Neural progenitor cell (in vitro differentiated cells): ENCODE results near the gene KLHL29. TPM values are rescaled to one million over a fixed set of nuclear protein-coding genes. Genes with fewer than 3 reads are reported as not detected.

Experiments used
- DNase-seq: peaks from one replicate; pipeline ENCODE4 v3.0.0-alpha.2; 2016; ENCODE audit warnings: low spot score
- H2AFZ ChIP-seq: fragments of 200-600 bp; sonication (generic); replicated peaks from 2 replicates; pipeline ENCODE4 v1.6.1; 2016; ENCODE audit warnings: antibody characterized with exemption
- H3F3A ChIP-seq: fragments of 200-600 bp; sonication (generic); 2 replicates; pipeline ENCODE4 v1.6.1; 2016; ENCODE audit warnings: antibody characterized with exemption, low read depth
- H3K27ac ChIP-seq: fragments of 200-600 bp; sonication (generic); 2 replicates; pipeline ENCODE4 v1.5.1; 2016; ENCODE audit warnings: mild to moderate bottlenecking
- H3K27me3 ChIP-seq: fragments of 200-600 bp; sonication (generic); 2 replicates; pipeline ENCODE4 v1.6.1; 2016; ENCODE audit warnings: mild to moderate bottlenecking, moderate library complexity
- H3K36me3 ChIP-seq: fragments of 200-600 bp; sonication (generic); 2 replicates; pipeline ENCODE4 v1.5.1; 2016
- H3K4me1 ChIP-seq: fragments of 200-600 bp; sonication (generic); 2 replicates; pipeline ENCODE4 v1.6.1; 2016; ENCODE audit warnings: mixed run types
- H3K4me2 ChIP-seq: fragments of 200-600 bp; sonication (generic); 2 replicates; pipeline ENCODE4 v1.6.1; 2016
- H3K4me3 ChIP-seq: fragments of 200-600 bp; sonication (generic); 2 replicates; pipeline ENCODE4 v1.5.1; 2016
- H3K79me2 ChIP-seq: fragments of 200-600 bp; sonication (generic); 2 replicates; pipeline ENCODE4 v1.6.1; 2016; ENCODE audit warnings: low read depth
- H3K9ac ChIP-seq: fragments of 200-600 bp; sonication (generic); 2 replicates; pipeline ENCODE4 v1.6.1; 2016
- H3K9me3 ChIP-seq: fragments of 200-600 bp; sonication (generic); 2 replicates; pipeline ENCODE4 v1.5.1; 2016; ENCODE audit warnings: low read depth
- H4K20me1 ChIP-seq: fragments of 200-600 bp; sonication (generic); 2 replicates; pipeline ENCODE4 v1.6.1; 2016; ENCODE audit warnings: low read depth
- H3K27ac Mint-ChIP-seq: 3 replicates; pipeline ENCODE4 v1.8.0; 2021; ENCODE audit warnings: mixed read lengths
- H3K27me3 Mint-ChIP-seq: 2 replicates; pipeline ENCODE4 v1.8.0; 2022; ENCODE audit warnings: low read depth, mild to moderate bottlenecking, inconsistent platforms, moderate library complexity, mixed read lengths; ENCODE audit not compliant: insufficient read depth
- H3K36me3 Mint-ChIP-seq: 3 replicates; pipeline ENCODE4 v1.8.0; 2021; ENCODE audit warnings: mixed read lengths
- H3K4me1 Mint-ChIP-seq: 3 replicates; pipeline ENCODE4 v1.8.0; 2021; ENCODE audit warnings: mixed read lengths
- H3K4me3 Mint-ChIP-seq: 3 replicates; pipeline ENCODE4 v1.8.0; 2021; ENCODE audit warnings: mild to moderate bottlenecking, moderate library complexity, mixed read lengths
- H3K9me3 Mint-ChIP-seq: 3 replicates; pipeline ENCODE4 v1.8.0; 2020; ENCODE audit warnings: mixed read lengths
- EZH2 ChIP-seq: fragments of 200-600 bp; sonication (generic); IDR thresholded peaks from 2 replicates; pipeline ENCODE4 v1.6.1; 2017; ENCODE audit warnings: antibody characterized with exemption, mild to moderate bottlenecking, moderate library complexity
- EZH2phosphoT487 ChIP-seq: fragments of 200-600 bp; sonication (generic); IDR thresholded peaks from 2 replicates; pipeline ENCODE4 v1.6.1; 2017; ENCODE audit warnings: antibody characterized with exemption
- total RNA-seq: library from RNA; depleted of rRNA; stranded (reverse); fragments of >200 nt; gene quantifications from 2 replicates; pipeline ENCODE4 v1.2.3, GENCODE V29; 2015; ENCODE audit warnings: low replicate concordance
- TF ChIP-seq, protein P1 (sequence below): fragments of 200-600 bp; sonication (generic); IDR thresholded peaks from 2 replicates; pipeline ENCODE4 v1.5.1; 2017; ENCODE audit warnings: antibody characterized with exemption, mild to moderate bottlenecking

Gene KLHL29
- total RNA-seq, 1 donor from 2014 or later = 1.6 TPM

DNA sequence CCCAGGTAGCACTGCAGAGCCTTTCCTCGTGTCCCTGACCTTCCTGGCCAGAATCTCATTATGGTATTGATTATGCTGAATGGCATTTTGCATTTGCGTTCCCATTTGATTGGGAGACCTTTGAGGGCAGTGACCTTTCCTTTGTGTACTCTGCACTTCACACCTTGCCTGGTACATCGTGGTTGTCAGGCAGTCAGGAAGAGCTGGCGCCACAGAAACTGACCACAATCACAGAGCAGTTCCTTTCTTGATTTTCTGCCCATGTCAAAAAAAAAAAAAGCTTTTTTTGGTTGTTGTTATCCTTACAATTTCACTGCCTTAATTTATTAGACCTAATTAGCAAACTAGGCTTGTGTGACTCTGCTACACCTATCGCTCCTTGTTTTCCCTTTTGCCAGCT is 8.9 kb upstream of the KLHL29 start:
- Histone ChIP-seq H3K4me1 (no peaks in the 10 kb centered on the region), H3F3A (no peaks in the 10 kb centered on the region), H3K4me2 (no peak overlapping the region), H3K9ac (no peak overlapping the region), H2AFZ (no peak overlapping the region), H3K36me3 (no peaks in the 10 kb centered on the region), H3K27ac (no peak overlapping the region), H3K79me2 (no peaks in the 10 kb centered on the region), H3K27me3 (no peaks in the 10 kb centered on the region), H4K20me1 (no peaks in the 10 kb centered on the region), H3K9me3 (no peaks in the 10 kb centered on the region), H3K4me3 (no peak overlapping the region)
- no peaks in the 10 kb centered on the region for H3K9me3 Mint-ChIP-seq
- H3K27ac Mint-ChIP-seq = no peak overlapping the region
- peaks cover 15% of the 10 kb centered on the region for H3K4me1 Mint-ChIP-seq
- H3K27me3 Mint-ChIP-seq = peaks cover 4% of the 10 kb centered on the region
- no peaks in the 10 kb centered on the region for H3K36me3 Mint-ChIP-seq
- H3K4me3 Mint-ChIP-seq = no peak overlapping the region
- TF ChIP-seq, protein P1, sequence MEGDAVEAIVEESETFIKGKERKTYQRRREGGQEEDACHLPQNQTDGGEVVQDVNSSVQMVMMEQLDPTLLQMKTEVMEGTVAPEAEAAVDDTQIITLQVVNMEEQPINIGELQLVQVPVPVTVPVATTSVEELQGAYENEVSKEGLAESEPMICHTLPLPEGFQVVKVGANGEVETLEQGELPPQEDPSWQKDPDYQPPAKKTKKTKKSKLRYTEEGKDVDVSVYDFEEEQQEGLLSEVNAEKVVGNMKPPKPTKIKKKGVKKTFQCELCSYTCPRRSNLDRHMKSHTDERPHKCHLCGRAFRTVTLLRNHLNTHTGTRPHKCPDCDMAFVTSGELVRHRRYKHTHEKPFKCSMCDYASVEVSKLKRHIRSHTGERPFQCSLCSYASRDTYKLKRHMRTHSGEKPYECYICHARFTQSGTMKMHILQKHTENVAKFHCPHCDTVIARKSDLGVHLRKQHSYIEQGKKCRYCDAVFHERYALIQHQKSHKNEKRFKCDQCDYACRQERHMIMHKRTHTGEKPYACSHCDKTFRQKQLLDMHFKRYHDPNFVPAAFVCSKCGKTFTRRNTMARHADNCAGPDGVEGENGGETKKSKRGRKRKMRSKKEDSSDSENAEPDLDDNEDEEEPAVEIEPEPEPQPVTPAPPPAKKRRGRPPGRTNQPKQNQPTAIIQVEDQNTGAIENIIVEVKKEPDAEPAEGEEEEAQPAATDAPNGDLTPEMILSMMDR = no peak
- no peak for TF ChIP-seq EZH2
- no peak for TF ChIP-seq EZH2phosphoT487
- no peak for DNase-seq

DNA sequence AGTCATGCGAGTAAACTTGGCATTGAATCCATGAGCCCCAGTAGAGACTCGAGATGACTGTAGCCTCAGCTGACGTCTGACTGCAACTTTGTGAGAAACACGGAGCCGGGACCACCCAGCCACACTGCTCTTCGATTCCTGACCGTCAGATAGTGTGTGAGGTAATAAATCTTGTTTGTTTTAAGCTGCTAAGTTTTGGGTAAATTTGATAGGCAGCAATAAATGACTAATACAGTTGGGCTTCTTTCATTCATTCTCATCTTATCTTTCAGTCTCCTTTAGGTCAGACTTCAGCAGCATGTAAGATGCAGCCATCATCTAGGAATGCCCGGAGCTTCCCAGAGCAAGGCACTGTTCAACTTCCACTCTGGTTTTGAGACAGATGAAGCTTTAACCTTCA is 8.0 kb upstream of the KLHL29 start:
- no peaks in the 10 kb centered on the region for H3K9me3 Mint-ChIP-seq
- H3K4me3 Mint-ChIP-seq = no peak overlapping the region
- no peak overlapping the region for H3K27ac ChIP-seq
- peaks cover 9% of the 10 kb centered on the region for H3K27me3 ChIP-seq
- H4K20me1 ChIP-seq = no peaks in the 10 kb centered on the region
- H2AFZ ChIP-seq = no peak overlapping the region
- no peaks in the 10 kb centered on the region for H3K36me3 ChIP-seq
- H3K27me3 Mint-ChIP-seq = peaks cover 4% of the 10 kb centered on the region
- H3K4me1 ChIP-seq = no peaks in the 10 kb centered on the region
- no peak overlapping the region for H3K27ac Mint-ChIP-seq
- no peak overlapping the region for H3K9ac ChIP-seq
- H3K79me2 ChIP-seq = no peaks in the 10 kb centered on the region
- H3K4me3 ChIP-seq = no peak overlapping the region
- no peak overlapping the region for H3K4me2 ChIP-seq
- H3K36me3 Mint-ChIP-seq = no peaks in the 10 kb centered on the region
- peaks cover 21% of the 10 kb centered on the region for H3K4me1 Mint-ChIP-seq
- DNase-seq = no peak
- H3K9me3 ChIP-seq = no peaks in the 10 kb centered on the region
- TF ChIP-seq EZH2 (no peak), EZH2phosphoT487 (no peak)
- TF ChIP-seq, protein P1 = no peak
- H3F3A ChIP-seq = no peaks in the 10 kb centered on the region

DNA sequence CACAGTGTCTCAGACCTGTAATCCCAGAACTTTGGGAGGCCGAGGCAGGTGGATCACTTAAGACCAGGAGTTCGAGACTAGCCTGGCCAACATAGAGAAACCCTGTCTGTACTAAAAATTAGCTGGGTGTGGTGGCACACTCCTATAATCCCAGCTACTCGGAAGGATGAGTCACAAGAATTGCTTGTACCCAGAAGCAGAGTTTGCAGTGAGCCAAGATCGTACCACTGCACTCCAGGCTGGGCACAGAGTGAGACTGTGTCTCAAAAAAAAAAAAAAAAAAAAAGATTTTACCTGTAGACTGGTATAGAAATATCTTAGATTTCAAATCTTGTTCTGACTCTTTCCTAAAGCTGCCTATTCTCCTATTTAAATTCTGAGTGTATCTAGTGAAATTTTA is 7.2 kb upstream of the KLHL29 start:
- no peak overlapping the region for H3K27ac ChIP-seq
- peaks cover 21% of the 10 kb centered on the region for H3K4me1 Mint-ChIP-seq
- no peaks in the 10 kb centered on the region for H3K36me3 Mint-ChIP-seq

More for the DNA sequence above, 7.2 kb upstream of the KLHL29 start:
- no peak overlapping the region for H3K9ac ChIP-seq
- no peak overlapping the region for H3K4me3 ChIP-seq
- TF ChIP-seq, protein P1 = no peak
- TF ChIP-seq EZH2phosphoT487 (no peak), EZH2 (no peak)
- DNase-seq = no peak
- no peaks in the 10 kb centered on the region for H3F3A ChIP-seq
- Mint-ChIP-seq H3K9me3 (no peaks in the 10 kb centered on the region), H3K4me3 (no peak overlapping the region), H3K27ac (no peak overlapping the region), H3K27me3 (peaks cover 6% of the 10 kb centered on the region)
- no peak overlapping the region for H2AFZ ChIP-seq
- H4K20me1 ChIP-seq = no peaks in the 10 kb centered on the region
- peaks cover 17% of the 10 kb centered on the region for H3K27me3 ChIP-seq
- H3K36me3 ChIP-seq = no peaks in the 10 kb centered on the region
- H3K4me2 ChIP-seq = no peak overlapping the region
- no peaks in the 10 kb centered on the region for H3K4me1 ChIP-seq
- no peaks in the 10 kb centered on the region for H3K9me3 ChIP-seq
- no peaks in the 10 kb centered on the region for H3K79me2 ChIP-seq
